NB4 (cell line): ENCODE measurements around the gene FUT1.

Experiments
- CTCF ChIP-seq: IDR thresholded peaks from one replicate; pipeline ENCODE4 v1.5.1; 2012; ENCODE audit warnings: low read depth, low read length
- MYC ChIP-seq: IDR thresholded peaks from 2 replicates; pipeline ENCODE4 v1.6.1; 2011; ENCODE audit warnings: low read depth, low read length
- POLR2A ChIP-seq: IDR thresholded peaks from 2 replicates; pipeline ENCODE4 v1.6.1; 2011; ENCODE audit warnings: mild to moderate bottlenecking; ENCODE audit not compliant: insufficient read length; ENCODE audit errors: extremely low read depth
- TF ChIP-seq, protein P1 (sequence below): IDR thresholded peaks from 2 replicates; pipeline ENCODE4 v1.6.1; 2011; ENCODE audit warnings: low read depth, low read length

DNA sequence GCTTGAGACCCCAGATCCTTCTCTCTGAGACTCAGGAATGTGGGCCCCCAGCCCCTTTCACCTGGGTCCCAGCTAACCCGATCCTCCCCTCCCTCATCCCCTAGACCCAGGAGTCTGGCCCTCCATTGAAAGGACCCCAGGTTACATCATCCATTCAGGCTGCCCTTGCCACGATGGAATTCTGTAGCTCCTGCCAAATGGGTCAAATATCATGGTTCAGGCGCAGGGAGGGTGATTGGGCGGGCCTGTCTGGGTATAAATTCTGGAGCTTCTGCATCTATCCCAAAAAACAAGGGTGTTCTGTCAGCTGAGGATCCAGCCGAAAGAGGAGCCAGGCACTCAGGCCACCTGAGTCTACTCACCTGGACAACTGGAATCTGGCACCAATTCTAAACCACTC is 3.3 kb upstream of the FUT1 start:
- no peak for TF ChIP-seq CTCF
- TF ChIP-seq POLR2A, result no peak
- TF ChIP-seq, protein P1, sequence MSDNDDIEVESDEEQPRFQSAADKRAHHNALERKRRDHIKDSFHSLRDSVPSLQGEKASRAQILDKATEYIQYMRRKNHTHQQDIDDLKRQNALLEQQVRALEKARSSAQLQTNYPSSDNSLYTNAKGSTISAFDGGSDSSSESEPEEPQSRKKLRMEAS, result no peak
- no peak for TF ChIP-seq MYC
